ENCODE measurements around the gene ZNF367.
"Not testable (repeated sequence)": the region's sequence is repeated elsewhere in the genome, so short reads cannot be mapped to it uniquely, and the experiment has no call there.

The ZNF367 gene

DNA sequence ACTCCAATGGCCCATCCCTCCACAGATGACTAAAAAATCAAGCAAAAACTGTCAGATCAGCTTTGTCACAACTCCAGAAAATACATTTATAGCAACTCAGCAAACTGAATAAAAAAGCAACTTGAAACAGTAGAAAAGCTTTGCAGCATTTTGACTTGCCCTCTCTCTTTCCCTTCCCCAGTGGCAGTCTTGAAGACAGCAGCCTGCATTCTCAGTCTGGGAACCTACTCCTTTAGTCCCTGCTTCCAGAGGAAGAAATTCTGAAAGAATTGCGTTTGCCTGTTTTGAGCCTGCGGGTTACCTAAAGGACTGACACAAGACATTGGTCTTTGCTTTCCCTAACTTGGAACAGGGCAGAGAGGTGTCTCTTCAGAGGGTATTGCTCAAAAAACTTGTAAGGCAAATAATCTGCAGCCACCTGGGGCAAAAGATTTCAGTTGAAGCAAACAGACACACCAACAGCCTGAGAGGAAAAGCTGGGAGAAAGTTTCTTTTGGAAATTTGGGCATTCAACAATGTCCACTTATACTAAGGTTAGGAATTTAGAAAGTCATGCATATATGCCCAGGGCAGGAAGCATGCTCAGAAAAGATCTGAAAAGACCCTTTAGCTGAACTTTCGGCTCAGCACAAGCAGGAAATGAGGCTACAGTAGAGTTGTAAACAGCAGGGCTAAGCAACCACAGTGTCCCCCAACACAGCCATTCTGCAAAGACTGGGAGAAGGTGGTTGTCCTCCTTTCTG is 19.4 kb downstream of the ZNF367 start:
- peak; percentile 41 for DNase-seq

DNA sequence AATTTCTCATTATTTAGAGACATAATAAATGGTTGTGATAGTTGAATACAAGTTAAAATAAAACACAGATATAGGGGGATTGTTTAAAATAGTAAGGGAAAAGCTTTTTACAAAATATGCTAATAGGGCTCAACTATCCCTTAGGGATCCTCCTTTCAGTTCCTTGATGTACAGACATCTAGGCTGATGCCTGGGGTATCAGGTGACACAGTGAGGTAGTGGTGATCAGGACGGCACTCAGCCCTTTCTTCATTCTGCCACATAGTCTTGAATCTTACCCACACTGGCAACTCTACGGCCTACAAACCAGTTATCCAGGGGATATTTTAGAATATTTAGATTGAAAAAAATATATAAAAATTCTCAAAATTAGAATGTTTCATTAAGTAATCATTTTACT is 22.2 kb downstream of the ZNF367 start:
- no peak for DNase-seq

DNA sequence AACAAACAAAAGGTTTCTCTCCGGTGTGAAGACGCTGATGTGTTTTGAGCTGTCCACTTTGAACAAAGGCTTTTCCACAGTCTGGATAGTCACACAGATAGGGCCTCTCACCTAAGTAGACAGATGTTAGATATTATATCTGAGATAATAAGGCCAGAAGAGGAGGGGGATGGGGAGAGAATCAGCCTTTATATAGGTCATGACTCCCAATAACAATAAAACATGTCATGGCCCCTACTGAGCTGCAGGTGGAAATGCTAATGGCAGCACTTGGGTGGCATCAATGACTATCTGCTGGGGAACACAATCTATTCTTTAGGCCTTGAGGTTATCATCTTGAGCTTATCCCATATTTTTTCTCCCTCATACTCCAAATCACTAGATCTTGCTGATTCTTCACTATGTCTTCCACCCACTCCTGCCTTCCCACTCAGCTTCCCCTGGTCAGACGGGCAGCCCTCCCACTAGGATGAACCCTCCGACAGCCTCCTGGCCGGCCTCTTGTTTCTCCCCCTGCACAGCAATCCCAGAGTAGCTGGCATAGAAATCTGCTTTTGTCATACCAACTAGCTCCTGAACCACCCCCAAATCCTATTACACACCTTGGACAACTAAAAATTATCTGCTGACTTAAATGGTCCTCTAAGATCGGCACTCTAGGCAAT is 23.2 kb downstream of the ZNF367 start:
- no peak for DNase-seq

DNA sequence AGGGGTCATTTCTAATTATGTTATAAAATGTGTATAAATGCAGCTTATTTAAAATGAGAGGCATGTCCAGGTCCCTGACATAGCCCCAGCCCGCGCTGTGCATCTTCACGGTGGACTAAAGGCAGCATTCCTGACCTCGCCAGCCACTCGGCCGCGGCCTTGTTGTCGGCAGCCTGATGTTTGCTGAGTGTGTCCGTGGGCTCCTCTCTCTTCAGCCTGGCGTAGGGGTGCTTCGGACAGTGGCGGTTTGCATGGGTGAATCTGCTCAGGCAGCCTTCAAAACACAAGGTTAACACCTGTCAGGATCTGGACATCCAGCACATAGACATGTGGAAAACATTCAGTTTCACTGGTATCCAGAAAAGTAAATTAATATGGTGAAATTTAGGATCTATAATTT is 25.9 kb downstream of the ZNF367 start:
- DNase-seq: no peak

DNA sequence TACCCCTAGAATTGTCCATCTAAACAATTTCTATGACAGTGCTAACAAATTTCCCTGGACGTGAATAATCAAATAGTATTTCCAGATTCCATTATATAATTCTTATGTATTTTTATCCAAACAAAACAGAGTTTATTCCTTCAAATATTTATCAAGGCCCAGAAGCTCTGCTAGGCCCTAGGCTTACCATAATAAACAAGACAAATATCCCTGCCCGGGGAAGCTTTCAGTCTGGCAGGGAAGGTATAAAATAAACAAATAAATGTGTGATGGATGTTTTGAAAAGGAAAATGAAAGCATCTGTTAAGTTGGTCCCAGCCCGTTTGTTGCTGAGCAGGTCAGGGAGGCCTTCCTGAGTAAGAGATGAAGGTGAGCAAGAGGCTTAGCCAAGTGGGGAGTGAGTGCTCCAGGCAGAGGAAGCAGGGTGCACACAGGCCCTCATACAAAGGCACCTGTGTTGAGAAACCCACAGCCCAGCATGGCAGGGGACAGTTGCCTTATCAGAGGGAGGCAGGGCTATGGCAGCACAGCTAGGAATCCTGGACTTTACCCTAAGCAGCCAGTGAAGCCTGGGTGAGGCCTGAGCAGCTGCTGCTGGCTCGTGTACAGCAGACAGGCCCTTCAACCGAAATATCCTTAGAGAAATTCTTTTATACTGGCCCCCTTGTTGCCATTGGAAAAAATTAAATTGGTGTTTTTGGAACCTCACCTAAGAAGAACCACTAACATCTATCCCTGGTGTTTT is 27.0 kb downstream of the ZNF367 start:
- DNase-seq: peak; percentile 22

DNA sequence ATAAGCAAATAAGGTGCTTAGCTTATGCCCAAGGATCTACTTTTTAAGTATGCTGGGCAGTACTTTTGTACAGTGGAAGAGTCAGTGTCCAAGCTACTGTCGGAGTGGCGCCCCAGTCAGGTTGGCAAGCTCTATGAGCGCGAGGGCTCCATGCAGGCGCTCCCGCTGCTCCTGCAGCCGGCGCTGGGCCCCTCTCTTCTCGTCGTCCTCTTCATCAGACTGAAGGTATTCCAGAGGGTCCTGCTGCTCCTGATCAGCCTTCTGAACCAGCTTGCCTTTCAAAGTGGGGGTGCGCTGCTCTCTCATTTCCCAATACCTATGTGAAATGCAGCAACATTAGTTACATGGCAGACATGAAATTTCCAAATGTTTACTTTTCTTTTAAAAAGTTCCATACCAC is 30.0 kb downstream of the ZNF367 start:
- no peak for DNase-seq

DNA sequence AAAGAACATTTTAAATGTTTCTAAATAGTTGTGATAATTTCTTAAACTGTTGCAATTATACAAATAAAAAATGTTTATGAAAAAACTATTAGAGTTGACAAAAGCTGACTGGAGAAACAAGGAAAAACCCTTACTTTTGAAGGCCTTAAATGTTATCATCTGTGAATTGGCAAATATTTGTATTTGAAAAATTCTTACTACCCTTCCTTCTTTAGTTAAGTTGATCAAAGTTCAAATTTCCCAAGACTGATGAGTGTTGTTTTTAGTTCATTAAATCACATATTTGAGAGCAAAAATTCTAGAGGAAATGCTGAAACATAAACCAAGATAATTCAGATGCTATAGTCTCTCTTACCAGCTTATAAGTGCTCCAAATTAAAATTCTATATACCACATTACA is 32.0 kb downstream of the ZNF367 start:
- DNase-seq: no peak

DNA sequence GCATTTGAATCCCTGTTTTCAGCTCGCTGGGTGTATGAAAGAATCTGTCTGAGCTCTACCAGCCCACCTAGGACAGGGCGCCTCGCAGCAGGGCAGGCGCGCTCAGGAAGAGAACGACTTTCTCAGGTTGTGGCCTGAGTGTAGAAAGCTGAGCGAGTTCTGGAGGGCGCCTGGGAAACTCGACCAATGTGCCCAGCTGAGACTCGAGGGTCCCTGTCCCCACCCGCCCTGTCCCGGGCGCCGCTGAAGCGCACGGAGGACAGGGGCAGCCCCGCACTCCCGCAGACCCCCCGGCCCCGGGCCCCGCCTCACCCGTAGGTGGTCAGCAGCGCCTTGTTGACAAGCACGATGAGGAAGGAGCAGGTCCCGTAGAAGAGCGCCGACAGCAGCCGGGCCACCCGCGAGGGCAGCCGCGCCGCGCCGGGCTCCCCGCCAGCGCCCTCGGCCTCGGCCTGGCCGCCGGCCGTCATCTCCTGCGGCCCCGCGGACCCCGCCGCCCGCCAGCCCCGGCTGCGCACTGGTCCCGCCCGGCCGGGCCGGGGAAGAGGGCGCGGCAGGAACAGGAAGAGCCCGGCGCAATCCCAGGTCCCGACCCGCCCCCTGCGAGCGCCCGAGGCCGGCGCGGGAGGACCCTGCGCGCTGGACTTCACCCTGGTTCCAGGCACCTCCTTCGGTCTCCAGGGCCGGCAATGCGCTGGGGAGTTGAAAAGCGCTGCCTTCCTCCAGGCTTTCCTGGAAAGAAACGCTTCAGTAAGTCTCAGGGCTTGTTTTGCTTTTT is 34.8 kb downstream of the ZNF367 start, which contains the start of gene SLC35D2:
Gene SLC35D2, minus strand, starts transcription at position 547 of the 778 bp plus-strand sequence. Its CDS starts 77 bp downstream, at position 470.
- peak; percentile 7 for DNase-seq

DNA sequence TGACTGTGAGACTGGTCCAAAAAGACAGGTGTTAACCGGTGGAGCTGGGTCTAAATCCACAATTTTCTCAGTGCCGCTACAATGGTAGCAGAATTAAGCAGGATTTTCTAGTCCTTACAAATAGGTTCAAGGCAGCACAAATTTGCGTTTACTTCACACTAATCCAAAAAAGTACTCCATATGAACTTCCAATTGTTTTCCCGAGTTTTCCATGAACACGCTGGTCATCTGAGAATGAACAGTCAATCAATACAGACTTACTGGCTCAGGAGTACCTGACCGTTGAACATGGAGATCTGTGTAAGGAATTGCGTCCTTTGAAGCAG is 35.4 kb downstream of the ZNF367 start:
- DNase-seq: no peak

DNA sequence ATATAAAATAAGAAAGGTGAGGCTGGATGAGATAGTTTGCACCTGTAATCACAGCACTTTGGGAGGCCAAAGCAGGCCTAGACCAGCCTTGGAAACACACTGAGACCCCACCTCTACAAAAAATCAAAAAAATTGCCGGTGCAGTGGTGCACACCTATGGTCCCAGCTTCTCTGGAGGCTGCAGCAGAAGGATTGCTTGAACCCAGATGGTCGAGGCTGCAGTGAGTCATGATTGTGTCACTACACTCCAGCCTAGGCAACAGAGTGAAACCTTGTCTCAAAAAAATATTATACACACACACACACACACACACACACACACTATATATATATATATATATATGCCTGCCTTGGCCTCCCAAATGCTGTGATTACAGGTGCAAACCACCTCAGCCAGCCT is 36.0 kb downstream of the ZNF367 start:
- peak; percentile 23 for DNase-seq

DNA sequence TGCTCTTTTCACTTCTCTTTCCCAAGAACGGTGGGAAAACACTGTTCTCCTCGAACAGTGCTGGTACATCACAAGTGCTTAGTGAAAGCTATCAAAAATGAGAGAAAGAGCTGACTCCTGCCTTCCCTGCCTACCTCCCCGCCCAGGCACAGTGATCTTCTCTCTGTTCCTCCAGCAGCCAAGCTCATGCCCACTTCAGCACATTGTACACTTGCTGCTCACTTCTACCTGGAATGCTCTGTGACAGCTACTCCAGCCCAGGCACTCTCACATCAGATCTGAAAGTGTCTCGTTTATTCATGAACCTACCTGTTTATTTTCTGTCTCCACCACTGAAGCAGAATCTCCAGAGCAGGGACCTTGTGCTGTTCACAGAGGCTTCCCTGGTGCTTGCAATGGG is 36.5 kb downstream of the ZNF367 start:
- DNase-seq: no peak

DNA sequence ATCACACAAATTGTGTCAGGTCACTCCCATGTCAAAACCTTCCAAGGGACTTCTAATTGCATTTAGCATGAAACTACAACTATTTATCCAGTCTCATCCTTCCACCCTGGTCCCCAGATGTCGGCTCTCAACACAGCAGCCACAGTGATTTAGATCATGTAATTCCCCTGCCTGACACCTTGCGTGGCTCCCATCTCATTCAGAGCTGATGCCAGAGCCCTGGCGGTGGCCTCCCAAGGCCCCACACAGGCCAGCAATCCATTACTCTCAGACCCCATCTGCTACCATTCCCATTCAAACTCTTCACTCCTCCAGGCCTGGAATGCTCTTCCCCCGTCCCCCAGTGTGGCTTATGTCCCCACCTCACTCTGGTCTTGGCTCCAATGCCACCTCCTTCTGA is 37.0 kb downstream of the ZNF367 start:
- no peak for DNase-seq

DNA sequence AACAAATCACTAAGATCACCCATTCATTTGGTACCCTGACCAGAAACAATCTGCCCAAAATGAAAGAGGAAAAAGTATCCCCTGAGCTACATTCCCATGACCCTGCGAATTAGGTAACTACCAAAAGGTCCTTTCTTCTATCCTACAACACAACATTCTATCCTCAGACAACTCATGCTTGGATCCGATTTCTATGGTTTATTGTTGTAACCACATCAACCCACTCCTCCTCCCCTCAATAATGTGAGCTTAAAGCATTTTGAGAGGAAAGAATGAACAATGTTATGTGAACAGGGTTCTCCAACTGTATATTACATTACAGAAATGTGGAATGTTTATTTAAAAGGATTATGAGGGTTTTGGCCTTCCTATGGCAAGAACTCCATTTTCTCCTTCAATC is 38.7 kb downstream of the ZNF367 start:
- no peak for DNase-seq

DNA sequence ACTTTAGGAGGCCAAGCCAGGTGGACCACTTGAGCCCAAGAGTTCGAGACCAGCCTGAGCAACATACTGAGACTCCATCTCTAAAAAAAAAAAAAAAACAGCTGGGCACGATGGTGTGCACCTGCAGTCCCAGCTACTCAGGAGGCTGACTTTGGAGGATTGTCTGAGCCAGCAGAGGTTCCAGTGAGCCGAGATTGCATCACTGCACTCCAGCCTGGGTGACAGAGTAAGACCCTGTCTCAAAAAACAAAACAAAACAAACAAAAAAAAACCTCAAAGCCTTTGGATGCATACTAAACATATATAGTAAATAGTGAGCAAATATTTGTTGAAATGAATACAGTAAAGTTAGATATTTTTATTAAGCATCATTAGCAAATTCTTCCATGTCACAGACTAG is 40.0 kb downstream of the ZNF367 start:
- DNase-seq: no peak

DNA sequence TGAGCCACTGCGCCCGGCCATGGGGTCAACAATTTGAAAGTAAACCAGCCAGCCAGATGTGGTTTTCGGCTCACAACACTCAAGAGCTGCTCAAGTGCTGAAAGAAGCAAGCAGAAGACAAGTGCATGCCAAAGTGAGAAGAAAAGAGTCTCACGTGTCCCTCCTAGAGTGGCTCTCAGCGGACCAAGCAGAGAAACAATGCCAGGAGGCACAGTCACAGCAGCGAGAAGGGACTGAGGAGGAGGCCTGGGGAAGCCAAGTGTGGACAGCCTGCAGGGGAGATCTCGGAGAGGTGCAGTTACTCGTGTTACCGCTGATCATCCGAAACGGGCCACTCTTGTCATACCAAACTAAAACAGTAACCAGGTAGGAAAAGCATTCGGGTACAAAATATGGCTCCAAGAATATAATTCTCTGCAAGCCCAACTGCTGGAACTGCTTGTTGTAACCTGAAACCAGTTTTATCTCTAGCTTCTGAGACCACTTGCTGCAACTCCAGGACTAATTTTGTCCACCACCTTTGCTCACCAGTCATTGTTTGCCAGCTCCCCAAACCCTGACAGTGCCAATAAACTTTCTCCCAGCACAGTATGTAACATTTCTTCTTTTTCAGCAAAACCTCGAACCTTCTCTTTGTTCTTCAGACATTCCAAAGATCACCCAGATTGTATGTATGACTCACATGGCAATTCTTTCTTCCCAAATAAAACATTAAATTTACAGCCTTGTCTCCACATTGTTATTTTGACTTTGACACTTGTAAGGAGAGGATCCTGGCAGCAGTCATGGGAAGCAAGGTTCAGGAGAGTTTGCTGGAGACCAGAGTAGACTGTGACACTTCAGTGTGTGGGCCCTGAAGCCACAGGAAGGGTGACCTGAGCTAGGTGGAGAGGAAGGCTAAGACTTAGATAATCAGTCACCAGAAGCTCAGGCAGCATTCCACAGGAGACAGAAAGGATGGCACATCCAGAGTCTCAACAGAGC is 41.0 kb downstream of the ZNF367 start:
- DNase-seq: no peak

DNA sequence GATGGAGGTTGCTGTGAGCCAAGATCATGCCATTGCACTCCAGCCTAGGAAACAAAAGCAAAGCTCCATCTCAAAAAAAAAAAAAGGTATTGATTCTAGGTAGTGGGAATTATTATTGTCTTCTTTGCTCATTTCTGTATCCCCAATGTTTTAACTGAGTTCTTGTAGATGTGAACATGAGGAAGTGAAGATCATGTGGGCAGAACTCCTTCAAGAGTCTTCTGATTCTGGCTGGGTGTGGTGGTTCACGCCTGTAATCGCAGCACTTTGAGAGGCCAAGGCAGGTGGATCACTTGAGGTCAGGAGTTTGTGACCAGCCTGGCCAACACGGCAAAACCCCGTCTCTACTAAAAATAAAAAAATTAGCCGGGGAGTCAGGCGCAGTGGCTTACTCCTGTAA is 42.7 kb downstream of the ZNF367 start:
- not testable (repeated sequence) for DNase-seq

DNA sequence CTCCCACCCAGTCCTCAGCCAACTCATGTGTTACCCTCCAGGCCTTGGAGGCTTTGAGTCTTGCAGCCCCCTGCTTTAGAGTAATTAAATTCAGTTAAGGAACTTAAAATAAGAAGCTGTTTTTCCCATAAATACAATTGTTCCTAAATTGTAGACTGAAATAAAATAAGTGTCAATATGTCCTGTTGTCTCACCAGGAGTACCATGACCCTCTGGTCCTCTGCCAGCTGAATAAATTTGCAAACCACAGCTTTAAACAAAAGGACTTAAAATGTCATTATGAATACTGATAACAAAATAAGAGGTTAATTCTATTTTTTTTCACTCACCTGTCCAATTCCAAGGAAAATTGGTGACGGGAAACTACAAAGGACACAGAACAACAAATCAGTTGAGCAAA is 50.2 kb downstream of the ZNF367 start:
- no peak for DNase-seq

DNA sequence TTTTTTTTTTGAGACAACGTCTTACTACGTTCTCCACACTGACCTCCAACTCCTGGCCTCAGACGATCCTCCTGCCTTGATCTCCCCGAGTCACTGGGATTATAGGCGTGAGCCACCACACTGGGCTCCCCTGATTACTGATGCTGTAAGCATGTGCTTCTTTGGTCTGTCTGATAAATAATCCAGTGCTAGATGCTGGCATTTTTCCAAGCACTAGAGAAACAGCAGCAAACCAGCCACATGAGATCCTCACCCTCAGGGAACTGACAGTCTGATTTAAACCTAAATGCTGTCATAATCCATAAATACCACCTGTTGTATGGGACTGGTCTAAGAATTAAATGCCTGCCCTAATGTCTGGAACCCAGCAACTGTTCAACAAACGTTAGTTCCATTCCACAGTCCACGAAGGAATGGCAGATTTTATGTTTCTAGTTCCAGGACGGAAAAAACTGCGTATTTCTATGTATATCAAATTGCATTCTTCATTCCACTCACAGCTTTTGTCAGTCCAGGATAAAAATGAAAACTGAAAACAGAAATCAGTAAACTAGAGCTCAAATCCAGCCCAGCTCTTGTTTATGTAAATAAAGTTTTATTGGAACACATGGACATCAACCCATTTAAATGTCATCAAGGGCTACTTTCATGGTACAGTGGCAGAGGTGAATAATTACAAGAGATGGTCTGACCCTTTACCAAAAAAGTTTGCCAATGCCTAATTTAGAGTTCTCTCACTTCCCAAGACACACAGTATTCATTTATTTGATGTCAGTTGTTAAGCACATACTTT is 54.8 kb downstream of the ZNF367 start:
- no peak for DNase-seq

DNA sequence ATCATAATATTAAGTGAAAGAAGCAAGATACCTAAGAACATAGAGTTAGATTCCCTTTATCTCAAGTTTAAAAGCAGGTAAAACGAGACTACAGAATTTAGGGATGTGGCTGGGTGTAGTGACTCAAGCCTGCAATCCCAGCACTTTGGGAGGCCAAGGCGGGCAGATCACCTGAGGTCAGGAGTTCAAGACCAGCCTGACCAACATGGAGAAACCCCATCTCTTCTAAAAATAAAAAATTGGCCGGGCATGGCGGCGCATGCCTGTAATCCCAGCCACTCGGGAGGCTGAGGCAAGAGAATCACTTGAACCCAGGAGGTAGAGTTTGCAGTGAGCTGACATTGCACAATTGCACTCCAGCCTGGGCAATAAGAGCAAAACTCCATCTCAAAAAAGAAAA is 56.1 kb downstream of the ZNF367 start:
- not testable (repeated sequence) for DNase-seq

DNA sequence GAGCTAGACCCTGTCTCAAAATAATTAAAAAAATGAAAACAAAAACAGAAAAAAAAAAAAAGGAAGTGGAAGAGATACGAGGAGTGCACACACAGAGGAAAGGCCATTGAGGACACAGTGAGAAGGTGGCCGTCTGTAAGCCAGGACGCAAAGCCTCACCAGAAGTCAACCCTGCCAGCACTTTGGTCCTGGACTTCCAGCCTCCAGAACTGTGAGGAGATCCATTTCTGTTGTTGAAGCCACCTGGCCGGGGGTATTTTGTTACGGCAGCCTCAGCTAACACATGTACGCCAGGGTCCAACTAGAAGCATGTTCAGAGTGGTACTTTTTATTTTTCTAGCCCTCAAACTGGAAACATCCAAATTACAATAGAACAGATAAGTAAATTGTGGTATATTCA is 56.5 kb downstream of the ZNF367 start:
- DNase-seq: no peak

DNA sequence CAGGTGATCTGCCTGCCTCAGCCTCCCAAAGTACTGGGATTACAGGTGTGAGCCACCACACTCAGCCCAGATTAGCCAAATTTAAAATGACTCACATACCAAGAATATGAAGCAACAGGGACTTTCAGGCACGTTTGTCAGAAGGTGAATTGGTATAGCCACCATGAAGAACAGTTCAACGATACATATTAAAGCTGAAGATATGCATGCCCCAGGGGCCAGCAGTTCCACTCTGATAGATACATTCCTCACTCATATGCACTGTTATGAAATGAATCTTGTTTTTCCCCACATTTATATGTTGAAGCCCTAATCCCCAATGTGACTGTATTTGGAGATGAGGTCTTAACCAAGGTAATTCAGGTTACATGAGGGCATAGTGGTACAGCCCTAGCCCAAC is 57.2 kb downstream of the ZNF367 start:
- DNase-seq: no peak
